Uterus (tissue), 4 donors: Measurements from ENCODE around the gene CCT5. TPM values are rescaled to one million over a fixed set of nuclear protein-coding genes. Genes with fewer than 3 reads are reported as not detected.
"Not testable (repeated sequence)": the region's sequence is repeated elsewhere in the genome, so short reads cannot be mapped to it uniquely, and the experiment has no call there.

Experiments used
- DNase-seq, 2 donors: peaks; one replicate each; pipeline ENCODE4 v3.0.0-alpha.2; 2019 to 2020
- H3K27ac ChIP-seq, 2 donors: fragments of 200-600 bp; sonication (generic); 1 replicate in 1 of 2; 2 replicates in 1 of 2; pipeline ENCODE4 v1.5.1; 2016 to 2018
- H3K27me3 ChIP-seq, 2 donors: fragments of 200-600 bp; sonication (generic); one replicate each; pipeline ENCODE4 v1.5.1; 2018 to 2019; ENCODE audit warnings: control low read depth in 1 of 2
- H3K36me3 ChIP-seq, 2 donors: fragments of 200-600 bp; sonication (generic); one replicate each; pipeline ENCODE4 v1.5.1; 2019; ENCODE audit warnings: control low read depth in 1 of 2
- H3K4me1 ChIP-seq, 2 donors: fragments of 200-600 bp; sonication (generic); one replicate each; pipeline ENCODE4 v1.5.1; 2018 to 2019; ENCODE audit warnings: control low read depth in 1 of 2
- H3K4me3 ChIP-seq, 2 donors: fragments of 200-600 bp; sonication (generic); 1 replicate in 1 of 2; 2 replicates in 1 of 2; pipeline ENCODE4 v1.5.1; 2018 to 2019; ENCODE audit warnings: mild to moderate bottlenecking in 1 of 2
- H3K9me3 ChIP-seq, 2 donors: fragments of 200-600 bp; sonication (generic); one replicate each; pipeline ENCODE4 v1.5.1; 2019; ENCODE audit warnings: control low read depth in 1 of 2
- POLR2A ChIP-seq, 2 donors: fragments of 450-650 bp; IDR thresholded peaks; one replicate each; pipeline ENCODE4 v1.6.1; 2016; ENCODE audit warnings: antibody characterized with exemption in 2 of 2, mild to moderate bottlenecking in 1 of 2, moderate library complexity in 1 of 2
- intact Hi-C: fragments of 100-400 bp; cut with DNase I; formaldehyde crosslinking; loops from one replicate; pipeline ENCODE4 v1.15.1; 2023; ENCODE audit warnings: low total_unique reads
- total RNA-seq, 4 donors: library from RNA; depleted of rRNA in 3 of 4; stranded (reverse); fragments of >200 nt in 3 of 4; gene quantifications; one replicate each; pipeline versions ENCODE4 v1.1.0 to v1.2.4, GENCODE V29; 2014 to 2023
- TF ChIP-seq, protein P1 (sequence below), 4 experiments: fragments of 200-600 bp in 2 of 4; fragments of 450-650 bp in 2 of 4; sonication (generic) in 2 of 4; IDR thresholded peaks; one replicate each; pipeline ENCODE4 v1.5.1; 2016 to 2019; ENCODE audit warnings: antibody characterized with exemption in 4 of 4, mild to moderate bottlenecking in 2 of 4, moderate library complexity in 1 of 4
- donor health status: DM: yes; HTN: yes; CAD: no.

The CCT5 gene
- total RNA-seq, 4 donors from 2014 or later, result 57.6 to 251 (median 81.2) TPM

DNA sequence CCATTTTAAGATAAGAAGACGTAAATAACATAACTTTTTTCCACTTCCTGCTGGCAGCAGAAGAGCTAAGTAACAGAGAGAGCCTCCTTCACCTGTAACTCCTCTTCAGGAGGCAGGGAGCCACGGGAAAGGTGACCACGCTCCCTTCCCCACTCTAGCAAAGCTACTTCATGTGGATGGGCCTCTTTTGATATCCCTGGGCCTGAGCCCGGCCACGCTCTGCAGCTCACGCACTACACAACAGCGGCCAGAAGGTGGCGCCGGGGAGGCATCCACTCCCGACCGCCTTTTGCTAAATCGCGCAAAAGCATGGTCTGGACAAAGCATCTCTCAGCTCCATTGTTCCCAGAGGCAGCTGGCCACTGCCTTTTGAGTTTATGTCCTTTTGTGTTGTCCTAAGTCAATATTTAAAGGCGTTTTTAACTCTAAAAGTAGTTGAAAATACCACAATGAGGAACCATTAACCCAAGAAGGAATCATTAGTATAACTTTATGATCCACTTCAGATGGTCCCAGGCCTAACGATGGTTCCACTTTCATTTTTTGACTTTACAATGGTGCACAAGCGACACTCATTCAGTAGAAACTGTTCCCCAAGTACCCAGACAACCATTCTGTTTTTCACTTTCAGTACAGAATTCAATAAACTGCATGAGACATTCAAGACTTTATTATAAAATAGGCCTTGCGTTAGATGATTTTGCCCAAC lies 34.0 kb downstream of the CCT5 start:
- intact Hi-C loops, result no loop called here
- Histone ChIP-seq H3K27me3 (no peaks in the 10 kb centered on the region), H3K9me3 (no peaks in the 10 kb centered on the region), H3K4me1 (no peaks in the 10 kb centered on the region), H3K4me3 (no peak overlapping the region), H3K27ac (no peak overlapping the region), H3K36me3 (no peaks in the 10 kb centered on the region)
- TF ChIP-seq POLR2A (IDR thresholded peaks at IDR 0.05), result no peak
- TF ChIP-seq, protein P1, sequence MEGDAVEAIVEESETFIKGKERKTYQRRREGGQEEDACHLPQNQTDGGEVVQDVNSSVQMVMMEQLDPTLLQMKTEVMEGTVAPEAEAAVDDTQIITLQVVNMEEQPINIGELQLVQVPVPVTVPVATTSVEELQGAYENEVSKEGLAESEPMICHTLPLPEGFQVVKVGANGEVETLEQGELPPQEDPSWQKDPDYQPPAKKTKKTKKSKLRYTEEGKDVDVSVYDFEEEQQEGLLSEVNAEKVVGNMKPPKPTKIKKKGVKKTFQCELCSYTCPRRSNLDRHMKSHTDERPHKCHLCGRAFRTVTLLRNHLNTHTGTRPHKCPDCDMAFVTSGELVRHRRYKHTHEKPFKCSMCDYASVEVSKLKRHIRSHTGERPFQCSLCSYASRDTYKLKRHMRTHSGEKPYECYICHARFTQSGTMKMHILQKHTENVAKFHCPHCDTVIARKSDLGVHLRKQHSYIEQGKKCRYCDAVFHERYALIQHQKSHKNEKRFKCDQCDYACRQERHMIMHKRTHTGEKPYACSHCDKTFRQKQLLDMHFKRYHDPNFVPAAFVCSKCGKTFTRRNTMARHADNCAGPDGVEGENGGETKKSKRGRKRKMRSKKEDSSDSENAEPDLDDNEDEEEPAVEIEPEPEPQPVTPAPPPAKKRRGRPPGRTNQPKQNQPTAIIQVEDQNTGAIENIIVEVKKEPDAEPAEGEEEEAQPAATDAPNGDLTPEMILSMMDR (IDR thresholded peaks at IDR 0.05), result peak; percentile 86 to 94 (median 91)
- DNase-seq, result peak; percentile 78 to 86

DNA sequence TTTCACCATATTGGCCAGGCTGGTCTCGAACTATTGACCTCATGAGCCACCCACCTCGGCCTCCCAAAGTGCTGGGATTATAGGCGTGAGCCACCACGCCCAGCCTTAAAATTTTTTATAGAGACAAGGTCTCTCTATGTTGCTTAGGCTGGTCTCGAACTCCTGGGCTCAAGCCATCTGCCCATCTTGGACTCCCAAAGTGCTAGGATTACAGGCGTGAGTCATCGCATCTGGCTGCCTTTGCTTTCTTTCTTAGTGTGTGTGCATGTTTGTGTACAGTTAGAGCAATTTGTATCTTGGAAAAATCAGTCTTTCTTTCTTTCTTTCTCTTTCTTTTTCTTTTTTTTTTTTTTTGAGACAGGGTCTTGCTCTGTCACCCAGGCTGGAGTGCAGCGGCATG lies 35.3 kb downstream of the CCT5 start:
- H3K27me3 ChIP-seq, H3K36me3 ChIP-seq, H3K4me3 ChIP-seq, DNase-seq, intact Hi-C loops, H3K9me3 ChIP-seq, H3K27ac ChIP-seq, H3K4me1 ChIP-seq: not testable (repeated sequence)

DNA sequence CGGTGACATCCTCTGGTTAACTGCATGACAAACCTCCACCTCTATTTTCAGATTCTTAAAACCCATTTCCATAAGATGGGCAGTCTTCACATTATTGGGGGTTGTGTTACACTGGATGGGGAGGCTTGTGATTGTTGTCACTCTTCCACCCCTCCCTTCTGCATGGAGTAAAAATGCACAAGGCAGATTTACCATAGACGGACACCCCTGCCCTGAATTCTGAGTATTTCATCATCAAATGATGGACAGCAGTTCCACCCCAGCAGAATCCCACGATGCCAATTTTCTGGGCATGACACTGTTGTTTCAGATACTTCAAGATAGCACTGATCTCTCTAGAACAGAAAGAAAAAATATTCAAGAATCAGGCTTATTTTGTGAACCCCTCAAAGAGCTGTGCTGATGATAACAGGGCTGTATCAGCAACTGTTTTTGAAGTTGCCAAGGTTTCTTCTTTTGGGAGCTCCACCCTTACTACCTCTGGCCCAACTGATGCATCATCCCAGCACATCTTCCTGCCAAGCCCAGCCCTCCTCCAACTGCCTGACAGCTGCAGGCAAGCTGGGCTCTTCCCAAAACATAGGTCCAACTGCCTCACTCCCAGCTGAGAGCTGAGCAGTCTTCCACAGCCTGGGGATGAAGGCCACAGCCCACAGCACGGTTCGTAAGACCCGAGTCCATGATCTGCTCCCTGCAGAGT lies 36.2 kb downstream of the CCT5 start:
- H3K36me3 ChIP-seq, result no peaks in the 10 kb centered on the region
- H3K4me1 ChIP-seq, result no peaks in the 10 kb centered on the region
- TF ChIP-seq, protein P1 (IDR thresholded peaks at IDR 0.05), result no peak
- TF ChIP-seq POLR2A (IDR thresholded peaks at IDR 0.05), result no peak
- no peak overlapping the region for H3K4me3 ChIP-seq
- DNase-seq, result peak in 1 of 2 donors; percentile 46
- no peak overlapping the region for H3K27ac ChIP-seq
- H3K27me3 ChIP-seq, result no peaks in the 10 kb centered on the region
- no peaks in the 10 kb centered on the region for H3K9me3 ChIP-seq
- intact Hi-C loops, result no loop called here

DNA sequence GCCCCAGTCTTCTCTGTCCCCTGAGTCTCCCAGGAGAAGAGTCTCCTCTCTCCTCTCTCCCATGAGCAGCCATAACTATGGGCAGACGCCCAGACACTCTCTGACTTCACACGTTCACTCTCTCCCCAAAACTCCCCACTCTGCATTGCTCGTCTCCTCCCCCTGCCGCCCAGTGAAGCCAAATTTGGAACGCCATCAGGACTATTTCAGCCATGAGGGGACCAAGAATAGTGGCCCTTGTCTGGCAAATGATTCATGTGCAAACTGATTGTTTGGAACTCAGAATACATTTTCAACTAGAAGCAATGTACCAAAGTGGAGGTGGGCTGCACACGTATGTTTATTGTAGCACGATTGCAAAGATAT lies 36.8 kb downstream of the CCT5 start:
- Histone ChIP-seq H3K27ac (no peak overlapping the region), H3K36me3 (no peaks in the 10 kb centered on the region), H3K4me3 (no peak overlapping the region), H3K27me3 (no peaks in the 10 kb centered on the region), H3K9me3 (no peaks in the 10 kb centered on the region), H3K4me1 (no peaks in the 10 kb centered on the region)
- intact Hi-C loops, result no loop called here
- TF ChIP-seq, protein P1 (IDR thresholded peaks at IDR 0.05), result no peak
- no peak for TF ChIP-seq POLR2A (IDR thresholded peaks at IDR 0.05)
- no peak for DNase-seq

DNA sequence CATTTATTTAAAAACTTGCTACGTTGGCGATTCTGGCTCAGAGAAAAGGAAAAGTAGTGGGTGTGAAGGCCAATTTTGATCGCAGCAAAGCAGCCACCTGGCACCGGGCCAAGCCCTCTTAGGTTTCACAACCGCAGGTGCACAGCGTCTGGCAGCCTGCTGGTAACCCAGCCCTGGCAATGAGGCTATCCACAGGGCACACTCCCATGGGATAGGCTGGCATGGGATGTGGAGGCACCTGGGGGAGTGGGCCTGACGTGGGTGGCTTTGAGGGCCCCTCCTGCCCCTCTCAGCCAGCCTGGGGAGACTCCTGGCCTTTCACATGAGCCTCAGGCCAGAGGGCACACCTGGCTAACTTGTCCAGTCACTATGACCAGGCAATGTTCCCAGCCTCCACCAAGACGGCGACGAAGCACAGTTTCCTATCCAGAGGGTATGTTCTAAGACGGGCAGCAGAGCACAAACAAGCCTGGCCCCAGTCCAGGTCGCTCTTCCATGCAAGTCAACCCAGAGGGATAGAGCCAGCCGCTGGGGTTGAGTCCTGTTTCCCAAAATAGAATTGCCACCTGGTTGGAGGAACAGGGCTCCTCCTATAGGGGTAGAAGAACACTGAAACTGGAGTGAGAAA lies 38.6 kb downstream of the CCT5 start:
- DNase-seq, result no peak
- Histone ChIP-seq H3K36me3 (no peaks in the 10 kb centered on the region), H3K9me3 (no peaks in the 10 kb centered on the region), H3K27ac (peak overlapping the region in 1 of 2 donors; percentile 2), H3K27me3 (no peaks in the 10 kb centered on the region), H3K4me1 (no peaks in the 10 kb centered on the region), H3K4me3 (no peak overlapping the region)
- TF ChIP-seq POLR2A (IDR thresholded peaks at IDR 0.05), result no peak
- TF ChIP-seq, protein P1 (IDR thresholded peaks at IDR 0.05), result no peak
- intact Hi-C loops, result no loop called here
